GM12801 (cell line): ENCODE data around the gene GOLGA6L26.
"Not testable (repeated sequence)": the region's sequence is repeated elsewhere in the genome, so short reads cannot be mapped to it uniquely, and the experiment has no call there.

Experiments used
- TF ChIP-seq, protein P1 (sequence below): IDR thresholded peaks from one replicate; pipeline ENCODE4 v1.5.1; 2011; ENCODE audit warnings: control low read depth; ENCODE audit not compliant: insufficient read length; ENCODE audit errors: extremely low read depth

Gene GOLGA6L26

DNA sequence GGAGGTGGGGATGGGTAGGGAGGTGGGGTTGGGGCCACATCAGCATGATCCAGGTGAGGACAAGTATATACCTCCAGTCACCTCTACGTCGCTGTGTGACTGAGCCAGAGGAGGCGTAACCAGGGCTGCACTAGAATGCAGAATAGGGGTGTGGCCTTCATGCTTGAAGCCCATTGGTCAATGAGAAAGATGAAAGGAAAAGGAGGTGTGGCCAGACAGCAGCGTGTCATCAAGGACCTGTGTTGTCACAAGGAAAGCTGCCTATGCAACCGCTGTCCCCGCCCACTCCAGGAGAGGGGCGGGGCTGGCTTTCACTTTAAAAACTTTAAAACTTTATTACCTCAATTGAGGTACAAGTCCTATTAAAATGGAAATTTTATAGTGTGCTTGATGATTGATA, at the start of gene GOLGA6L26:
Gene GOLGA6L26, minus strand, starts transcription at position 101 of the 400 bp plus-strand sequence. Its CDS starts 61 bp downstream, at position 40.
- TF ChIP-seq, protein P1, sequence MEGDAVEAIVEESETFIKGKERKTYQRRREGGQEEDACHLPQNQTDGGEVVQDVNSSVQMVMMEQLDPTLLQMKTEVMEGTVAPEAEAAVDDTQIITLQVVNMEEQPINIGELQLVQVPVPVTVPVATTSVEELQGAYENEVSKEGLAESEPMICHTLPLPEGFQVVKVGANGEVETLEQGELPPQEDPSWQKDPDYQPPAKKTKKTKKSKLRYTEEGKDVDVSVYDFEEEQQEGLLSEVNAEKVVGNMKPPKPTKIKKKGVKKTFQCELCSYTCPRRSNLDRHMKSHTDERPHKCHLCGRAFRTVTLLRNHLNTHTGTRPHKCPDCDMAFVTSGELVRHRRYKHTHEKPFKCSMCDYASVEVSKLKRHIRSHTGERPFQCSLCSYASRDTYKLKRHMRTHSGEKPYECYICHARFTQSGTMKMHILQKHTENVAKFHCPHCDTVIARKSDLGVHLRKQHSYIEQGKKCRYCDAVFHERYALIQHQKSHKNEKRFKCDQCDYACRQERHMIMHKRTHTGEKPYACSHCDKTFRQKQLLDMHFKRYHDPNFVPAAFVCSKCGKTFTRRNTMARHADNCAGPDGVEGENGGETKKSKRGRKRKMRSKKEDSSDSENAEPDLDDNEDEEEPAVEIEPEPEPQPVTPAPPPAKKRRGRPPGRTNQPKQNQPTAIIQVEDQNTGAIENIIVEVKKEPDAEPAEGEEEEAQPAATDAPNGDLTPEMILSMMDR, result not testable (repeated sequence)

- TF ChIP-seq, protein P1, result no peak
Observed at GRCh38 chr15:23372284-23372683, 38.3 kb upstream of the GOLGA6L26 start.

- TF ChIP-seq, protein P1, result no peak
Observed at GRCh38 chr15:23370578-23370977, 36.6 kb upstream of the GOLGA6L26 start.

- TF ChIP-seq, protein P1, result not testable (repeated sequence)
Observed at GRCh38 chr15:23354448-23354847, 20.5 kb upstream of the GOLGA6L26 start, which contains the start of gene GOLGA8S. Gene GOLGA8S, plus strand, starts transcription at chr15:23354748. Its CDS starts 62 bp downstream, at chr15:23354810.
